ENCODE results near the gene DIS3L2.

DNA sequence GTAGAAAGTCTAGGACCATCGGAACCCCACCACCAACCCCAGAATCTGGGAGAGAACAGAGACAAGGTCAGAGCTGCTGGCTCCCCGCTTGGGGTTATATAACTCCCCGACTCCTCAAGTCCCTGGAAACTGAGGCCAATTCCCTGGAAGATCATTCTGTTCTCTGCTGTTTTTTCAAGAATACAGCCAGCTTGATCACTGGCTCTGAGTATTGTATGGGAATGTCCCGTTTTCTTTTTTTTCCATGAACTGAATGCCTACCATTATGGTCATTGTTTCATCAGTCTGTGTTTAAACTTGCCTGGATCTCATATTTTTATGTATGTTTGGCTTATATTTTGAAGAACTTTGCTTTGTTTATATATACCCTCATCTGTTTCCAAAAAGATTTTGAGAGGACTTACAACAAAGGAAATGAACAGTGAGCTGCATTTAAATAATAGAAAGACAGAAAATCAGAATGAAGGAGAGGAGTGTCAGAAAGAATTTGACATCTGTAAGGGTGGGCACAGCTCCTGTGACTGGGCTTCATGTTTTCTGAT lies 327.0 kb downstream of the DIS3L2 start:
- no peak for TF ChIP-seq EZH2 (IDR thresholded peaks at IDR 0.05; ENCODE audit: low read depth, low read length, severe bottlenecking)
- TF ChIP-seq, protein P1, sequence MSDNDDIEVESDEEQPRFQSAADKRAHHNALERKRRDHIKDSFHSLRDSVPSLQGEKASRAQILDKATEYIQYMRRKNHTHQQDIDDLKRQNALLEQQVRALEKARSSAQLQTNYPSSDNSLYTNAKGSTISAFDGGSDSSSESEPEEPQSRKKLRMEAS (IDR thresholded peaks at IDR 0.05) = no peak
- TF ChIP-seq POLR2A (IDR thresholded peaks at IDR 0.05; ENCODE audit: control extremely low read depth in 1 of 2, low read depth in 2 of 2, low read length in 2 of 2) = no peak
- TF ChIP-seq KDM5A (IDR thresholded peaks at IDR 0.05; ENCODE audit: low read length) = no peak
- TF ChIP-seq RNF2 (IDR thresholded peaks at IDR 0.05; ENCODE audit: borderline replicate concordance, low read depth, low read length, missing control alignments, poor library complexity, severe bottlenecking) = no peak
- TF ChIP-seq, protein P2, sequence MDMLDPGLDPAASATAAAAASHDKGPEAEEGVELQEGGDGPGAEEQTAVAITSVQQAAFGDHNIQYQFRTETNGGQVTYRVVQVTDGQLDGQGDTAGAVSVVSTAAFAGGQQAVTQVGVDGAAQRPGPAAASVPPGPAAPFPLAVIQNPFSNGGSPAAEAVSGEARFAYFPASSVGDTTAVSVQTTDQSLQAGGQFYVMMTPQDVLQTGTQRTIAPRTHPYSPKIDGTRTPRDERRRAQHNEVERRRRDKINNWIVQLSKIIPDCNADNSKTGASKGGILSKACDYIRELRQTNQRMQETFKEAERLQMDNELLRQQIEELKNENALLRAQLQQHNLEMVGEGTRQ (IDR thresholded peaks at IDR 0.05; ENCODE audit: low read length) = no peak
- TF ChIP-seq RAD21 (IDR thresholded peaks at IDR 0.05 in 1 of 2, conservative IDR thresholded peaks at IDR 0.05 in 1 of 2; ENCODE audit: low read depth in 2 of 2, low read length in 2 of 2) = no peak

All from H1 (cell line).